Lower lobe of right lung (tissue), 2 donors: ENCODE data around the gene MAGI2. TPM values are rescaled to one million over a fixed set of nuclear protein-coding genes. Genes with fewer than 3 reads are reported as not detected.

Experiments
- ATAC-seq, 2 donors: fragments of 200-7000 bp; cut with Tn5 transposase; one replicate each; pipeline ENCODE4 v1.9.1; 2020 to 2022; ENCODE audit warnings: mild to moderate bottlenecking in 2 of 2, moderate library complexity in 2 of 2
- DNase-seq: peaks from one replicate; pipeline ENCODE4 v3.0.0-alpha.2; 2020
- H3K27ac ChIP-seq: fragments of 200-600 bp; one replicate; pipeline ENCODE4 v1.8.0; 2022
- H3K27me3 ChIP-seq: fragments of 200-600 bp; one replicate; pipeline ENCODE4 v1.8.0; 2022; ENCODE audit warnings: low read depth
- H3K36me3 ChIP-seq: fragments of 200-600 bp; one replicate; pipeline ENCODE4 v1.8.0; 2022; ENCODE audit warnings: mild to moderate bottlenecking
- H3K4me1 ChIP-seq: fragments of 200-600 bp; one replicate; pipeline ENCODE4 v1.8.0; 2022
- H3K4me3 ChIP-seq: fragments of 200-600 bp; one replicate; pipeline ENCODE4 v1.8.0; 2022; ENCODE audit warnings: mild to moderate bottlenecking
- H3K9me3 ChIP-seq: fragments of 200-600 bp; one replicate; pipeline ENCODE4 v1.8.0; 2022
- intact Hi-C: fragments of 100-400 bp; cut with DNase I; formaldehyde crosslinking; loops from one replicate; pipeline ENCODE4 v1.11.0; 2022
- total RNA-seq: library from RNA; stranded (reverse); fragmentation: NEBNext Ultra II Directional; extraction: Animal tissue kit (Norgen Biotek cat#: 25700); gene quantifications from one replicate; pipeline ENCODE4 v1.2.1, GENCODE V29; 2021
- TF ChIP-seq, protein P1 (sequence below): fragments of 200-600 bp; IDR thresholded peaks from one replicate; pipeline ENCODE4 v1.8.0; 2022; ENCODE audit warnings: antibody characterized with exemption, mild to moderate bottlenecking
- donor health status: DM: no; HTN: yes; CAD: no; lungs with severe emphysema.

MAGI2 gene
- total RNA-seq, 1 donor from 2014 or later = 15.3 TPM

DNA sequence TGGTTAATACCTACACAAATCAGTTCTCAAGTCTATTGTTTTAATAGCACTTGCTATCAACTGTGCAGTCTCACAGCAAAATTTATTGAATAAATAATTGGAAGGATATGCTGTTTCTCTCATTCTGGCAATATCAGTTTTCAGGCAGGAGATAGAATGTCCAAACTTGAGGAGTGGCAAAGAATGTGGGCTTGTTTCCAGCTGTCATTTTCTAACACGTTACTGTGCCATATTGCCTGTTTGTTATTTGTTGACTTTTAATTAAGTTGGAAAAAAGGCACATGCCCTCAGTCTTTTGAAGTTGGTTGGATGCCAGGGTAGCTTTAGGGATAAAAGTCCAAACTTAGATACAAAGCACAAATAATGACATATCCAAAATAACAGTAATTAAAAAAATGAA is 52.2 kb downstream of the MAGI2 start:
- no peaks in the 10 kb centered on the region for H3K9me3 ChIP-seq
- no peak overlapping the region for H3K4me3 ChIP-seq
- no peaks in the 10 kb centered on the region for H3K4me1 ChIP-seq
- ATAC-seq (no peak), DNase-seq (no peak)
- TF ChIP-seq, protein P1, sequence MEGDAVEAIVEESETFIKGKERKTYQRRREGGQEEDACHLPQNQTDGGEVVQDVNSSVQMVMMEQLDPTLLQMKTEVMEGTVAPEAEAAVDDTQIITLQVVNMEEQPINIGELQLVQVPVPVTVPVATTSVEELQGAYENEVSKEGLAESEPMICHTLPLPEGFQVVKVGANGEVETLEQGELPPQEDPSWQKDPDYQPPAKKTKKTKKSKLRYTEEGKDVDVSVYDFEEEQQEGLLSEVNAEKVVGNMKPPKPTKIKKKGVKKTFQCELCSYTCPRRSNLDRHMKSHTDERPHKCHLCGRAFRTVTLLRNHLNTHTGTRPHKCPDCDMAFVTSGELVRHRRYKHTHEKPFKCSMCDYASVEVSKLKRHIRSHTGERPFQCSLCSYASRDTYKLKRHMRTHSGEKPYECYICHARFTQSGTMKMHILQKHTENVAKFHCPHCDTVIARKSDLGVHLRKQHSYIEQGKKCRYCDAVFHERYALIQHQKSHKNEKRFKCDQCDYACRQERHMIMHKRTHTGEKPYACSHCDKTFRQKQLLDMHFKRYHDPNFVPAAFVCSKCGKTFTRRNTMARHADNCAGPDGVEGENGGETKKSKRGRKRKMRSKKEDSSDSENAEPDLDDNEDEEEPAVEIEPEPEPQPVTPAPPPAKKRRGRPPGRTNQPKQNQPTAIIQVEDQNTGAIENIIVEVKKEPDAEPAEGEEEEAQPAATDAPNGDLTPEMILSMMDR = no peak
- no peak overlapping the region for H3K27ac ChIP-seq
- H3K36me3 ChIP-seq = no peaks in the 10 kb centered on the region
- intact Hi-C loops = no loop called here
- H3K27me3 ChIP-seq = no peaks in the 10 kb centered on the region

DNA sequence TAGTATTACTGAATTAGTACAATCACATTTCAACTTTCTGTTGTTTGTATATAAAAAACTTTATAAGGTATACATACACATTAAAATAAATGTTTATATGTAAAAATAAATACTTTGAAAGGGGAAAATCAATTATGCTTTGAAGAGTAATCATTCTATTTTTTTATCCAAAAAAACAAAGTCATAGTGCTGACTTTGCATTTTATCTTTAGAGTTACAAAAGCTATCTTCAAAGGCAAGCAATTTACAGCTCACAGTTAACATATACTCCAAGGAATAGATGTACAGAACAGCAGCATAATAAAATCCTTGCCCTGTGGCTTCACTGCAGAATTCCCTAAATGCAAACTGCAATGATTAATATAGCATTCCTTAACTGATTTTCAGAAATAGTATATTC is 53.2 kb downstream of the MAGI2 start:
- DNase-seq (no peak), ATAC-seq (no peak)
- Histone ChIP-seq H3K36me3 (no peaks in the 10 kb centered on the region), H3K9me3 (no peaks in the 10 kb centered on the region), H3K27me3 (no peaks in the 10 kb centered on the region), H3K4me3 (no peak overlapping the region), H3K4me1 (no peaks in the 10 kb centered on the region), H3K27ac (no peak overlapping the region)
- intact Hi-C loops = no loop called here
- TF ChIP-seq, protein P1 = no peak

DNA sequence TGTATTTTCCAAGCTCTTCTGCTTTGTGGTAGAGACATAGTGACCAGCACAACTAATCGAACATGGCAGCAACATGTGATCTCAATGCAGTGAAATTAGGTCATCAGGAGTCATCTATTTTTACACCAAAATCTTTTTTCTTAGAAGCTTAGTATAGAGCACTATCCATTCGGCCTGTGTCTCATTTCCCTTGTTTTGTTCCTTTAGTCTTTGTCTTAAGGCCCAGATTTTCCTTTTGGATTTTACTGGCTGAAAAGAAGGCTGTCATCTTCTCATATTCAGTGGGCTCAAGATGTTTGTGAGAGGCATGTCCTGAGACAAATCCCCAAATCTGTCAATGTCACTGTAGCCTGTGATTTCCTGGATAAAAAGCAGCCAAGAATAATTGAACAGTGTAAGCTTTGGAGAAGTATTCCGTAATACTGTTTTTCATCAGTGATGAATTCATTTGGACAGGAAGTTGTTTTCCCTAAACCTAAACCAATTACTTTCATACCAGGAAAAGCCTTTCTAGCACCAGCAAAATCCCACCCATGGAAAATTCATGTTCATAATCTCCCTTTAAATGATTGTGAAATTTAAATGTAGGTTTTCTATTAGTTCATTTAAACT is 55.2 kb downstream of the MAGI2 start:
- H3K27ac ChIP-seq = no peak overlapping the region
- ATAC-seq (no peak), DNase-seq (no peak)

DNA sequence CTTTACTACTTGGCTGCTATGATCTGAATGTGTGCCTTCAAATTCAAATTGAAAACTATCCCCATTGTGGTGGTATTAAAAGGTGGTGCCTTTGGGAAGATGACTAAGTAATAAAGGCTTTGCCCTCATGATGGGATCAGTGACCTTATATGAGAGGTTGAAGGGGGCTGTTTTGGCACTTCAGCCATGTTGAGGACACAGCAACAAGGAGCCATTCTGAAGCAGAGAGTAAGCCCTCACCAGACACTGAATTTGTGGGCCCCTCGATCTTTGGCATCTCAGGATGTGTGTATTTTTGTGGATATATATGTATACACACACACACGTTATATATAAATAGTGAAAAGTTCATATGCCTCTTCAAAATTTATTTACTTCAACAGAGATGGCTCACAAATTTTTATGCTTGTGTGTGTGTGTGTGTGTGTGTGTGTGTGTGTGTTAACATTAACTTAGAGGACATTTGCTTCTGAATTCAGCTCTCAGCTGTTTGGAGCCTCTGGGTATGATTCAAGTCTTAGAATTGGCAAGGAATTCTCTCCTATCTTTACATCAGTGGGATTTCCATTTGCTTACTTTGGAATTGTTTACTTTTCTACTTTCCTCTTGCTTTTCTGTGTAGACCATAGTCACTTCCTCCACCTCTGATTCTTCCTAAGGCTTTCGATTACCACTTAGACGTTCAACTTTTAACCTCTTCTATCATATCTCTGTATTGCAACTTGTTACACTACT is 66.6 kb downstream of the MAGI2 start:
- DNase-seq = no peak

More for the DNA sequence above, 55.2 kb downstream of the MAGI2 start:
- no peaks in the 10 kb centered on the region for H3K27me3 ChIP-seq
- H3K9me3 ChIP-seq = no peaks in the 10 kb centered on the region
- no peaks in the 10 kb centered on the region for H3K4me1 ChIP-seq
- intact Hi-C loops = no loop called here
- H3K4me3 ChIP-seq = no peak overlapping the region
- H3K36me3 ChIP-seq = no peaks in the 10 kb centered on the region
- TF ChIP-seq, protein P1 = no peak

DNA sequence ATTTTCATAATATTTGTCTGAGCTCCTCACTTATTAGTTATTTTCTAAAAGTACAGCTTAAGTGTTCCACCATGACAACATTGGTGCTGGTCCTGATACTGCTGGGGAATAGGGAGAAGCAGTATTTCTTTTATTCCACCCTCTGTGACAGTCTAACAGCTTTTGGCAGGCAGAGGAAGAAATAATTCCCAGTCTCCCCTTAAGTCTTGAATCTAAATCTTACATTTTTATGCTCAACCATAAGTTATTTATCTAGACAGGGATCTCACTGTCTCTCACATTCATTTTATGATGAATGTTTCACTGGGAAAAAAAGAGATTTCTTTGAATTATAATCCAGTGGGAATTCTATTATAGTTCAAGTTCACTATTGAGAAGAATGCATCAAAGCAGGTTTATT is 71.5 kb downstream of the MAGI2 start:
- Histone ChIP-seq H3K4me3 (no peak overlapping the region), H3K36me3 (no peaks in the 10 kb centered on the region), H3K27me3 (no peaks in the 10 kb centered on the region), H3K9me3 (no peaks in the 10 kb centered on the region), H3K27ac (no peak overlapping the region), H3K4me1 (no peaks in the 10 kb centered on the region)
- ATAC-seq (no peak), DNase-seq (no peak)
- intact Hi-C loops = no loop called here
- TF ChIP-seq, protein P1 = no peak

More for the DNA sequence above, 66.6 kb downstream of the MAGI2 start:
- ATAC-seq = no peak
- Histone ChIP-seq H3K4me1 (no peaks in the 10 kb centered on the region), H3K9me3 (no peaks in the 10 kb centered on the region), H3K27me3 (no peaks in the 10 kb centered on the region), H3K4me3 (no peak overlapping the region), H3K27ac (no peak overlapping the region), H3K36me3 (no peaks in the 10 kb centered on the region)
- intact Hi-C loops = no loop called here
- TF ChIP-seq, protein P1 = no peak
